PFSK-1 (cell line): ENCODE results near the gene ANKRD60.

Experiments
- FOXP2 ChIP-seq: optimal IDR thresholded peaks from 2 replicates; pipeline ENCODE3; 2011; ENCODE audit warnings: borderline replicate concordance, control low read depth, inconsistent platforms; ENCODE audit not compliant: insufficient read depth; ENCODE audit errors: extremely low read length, extremely low read depth
- POLR2AphosphoS5 ChIP-seq: IDR thresholded peaks from 2 replicates; pipeline ENCODE4 v1.6.1; 2012; ENCODE audit warnings: low read depth, mild to moderate bottlenecking, control low read depth, low read length, moderate library complexity
- SIN3A ChIP-seq: IDR thresholded peaks from 2 replicates; pipeline ENCODE4 v1.6.1; 2012; ENCODE audit warnings: mild to moderate bottlenecking, low read length, moderate library complexity, borderline replicate concordance; ENCODE audit not compliant: insufficient read depth
- TAF1 ChIP-seq: IDR thresholded peaks from 2 replicates; pipeline ENCODE4 v1.6.1; 2012; ENCODE audit warnings: low read length, control low read depth, borderline replicate concordance; ENCODE audit not compliant: insufficient read depth
- TF ChIP-seq, protein P1 (sequence below), 2 experiments: IDR thresholded peaks; 2 replicates each; pipeline versions ENCODE4 v1.6.1 to v1.8.0; 2011 to 2012; ENCODE audit warnings: low read depth in 2 of 2, low read length in 2 of 2, control low read depth in 1 of 2, inconsistent platforms in 1 of 2, mild to moderate bottlenecking in 1 of 2, moderate library complexity in 1 of 2; ENCODE audit not compliant: insufficient read depth in 1 of 2

ANKRD60 gene

DNA sequence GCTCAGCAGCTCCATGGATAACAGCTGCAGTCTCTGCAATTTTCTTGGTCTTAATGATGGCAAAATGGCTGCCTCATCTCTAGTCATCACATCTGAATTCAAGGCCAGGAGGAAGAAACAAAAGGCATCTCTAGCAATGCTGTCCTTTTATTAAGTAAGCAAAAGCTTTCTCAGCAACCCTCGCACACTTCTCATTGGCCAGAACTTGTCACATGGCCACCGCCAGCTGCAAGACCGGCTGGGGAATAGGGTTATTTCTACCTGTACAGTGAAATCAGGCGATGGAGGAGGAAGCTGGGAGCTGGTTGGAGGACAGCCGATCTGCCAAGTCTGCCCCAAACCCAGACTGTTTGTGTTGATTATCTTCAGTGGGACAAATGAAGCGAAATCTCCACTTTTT, 33.4 kb downstream of the ANKRD60 start:
- no peak for TF ChIP-seq POLR2AphosphoS5
- TF ChIP-seq FOXP2 = no peak
- no peak for TF ChIP-seq TAF1
- TF ChIP-seq, protein P1, sequence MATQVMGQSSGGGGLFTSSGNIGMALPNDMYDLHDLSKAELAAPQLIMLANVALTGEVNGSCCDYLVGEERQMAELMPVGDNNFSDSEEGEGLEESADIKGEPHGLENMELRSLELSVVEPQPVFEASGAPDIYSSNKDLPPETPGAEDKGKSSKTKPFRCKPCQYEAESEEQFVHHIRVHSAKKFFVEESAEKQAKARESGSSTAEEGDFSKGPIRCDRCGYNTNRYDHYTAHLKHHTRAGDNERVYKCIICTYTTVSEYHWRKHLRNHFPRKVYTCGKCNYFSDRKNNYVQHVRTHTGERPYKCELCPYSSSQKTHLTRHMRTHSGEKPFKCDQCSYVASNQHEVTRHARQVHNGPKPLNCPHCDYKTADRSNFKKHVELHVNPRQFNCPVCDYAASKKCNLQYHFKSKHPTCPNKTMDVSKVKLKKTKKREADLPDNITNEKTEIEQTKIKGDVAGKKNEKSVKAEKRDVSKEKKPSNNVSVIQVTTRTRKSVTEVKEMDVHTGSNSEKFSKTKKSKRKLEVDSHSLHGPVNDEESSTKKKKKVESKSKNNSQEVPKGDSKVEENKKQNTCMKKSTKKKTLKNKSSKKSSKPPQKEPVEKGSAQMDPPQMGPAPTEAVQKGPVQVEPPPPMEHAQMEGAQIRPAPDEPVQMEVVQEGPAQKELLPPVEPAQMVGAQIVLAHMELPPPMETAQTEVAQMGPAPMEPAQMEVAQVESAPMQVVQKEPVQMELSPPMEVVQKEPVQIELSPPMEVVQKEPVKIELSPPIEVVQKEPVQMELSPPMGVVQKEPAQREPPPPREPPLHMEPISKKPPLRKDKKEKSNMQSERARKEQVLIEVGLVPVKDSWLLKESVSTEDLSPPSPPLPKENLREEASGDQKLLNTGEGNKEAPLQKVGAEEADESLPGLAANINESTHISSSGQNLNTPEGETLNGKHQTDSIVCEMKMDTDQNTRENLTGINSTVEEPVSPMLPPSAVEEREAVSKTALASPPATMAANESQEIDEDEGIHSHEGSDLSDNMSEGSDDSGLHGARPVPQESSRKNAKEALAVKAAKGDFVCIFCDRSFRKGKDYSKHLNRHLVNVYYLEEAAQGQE (IDR thresholded peaks at IDR 0.05; ENCODE audit: insufficient read depth in 1 of 2, low read depth in 2 of 2, low read length in 2 of 2) = no peak
- TF ChIP-seq SIN3A = no peak

DNA sequence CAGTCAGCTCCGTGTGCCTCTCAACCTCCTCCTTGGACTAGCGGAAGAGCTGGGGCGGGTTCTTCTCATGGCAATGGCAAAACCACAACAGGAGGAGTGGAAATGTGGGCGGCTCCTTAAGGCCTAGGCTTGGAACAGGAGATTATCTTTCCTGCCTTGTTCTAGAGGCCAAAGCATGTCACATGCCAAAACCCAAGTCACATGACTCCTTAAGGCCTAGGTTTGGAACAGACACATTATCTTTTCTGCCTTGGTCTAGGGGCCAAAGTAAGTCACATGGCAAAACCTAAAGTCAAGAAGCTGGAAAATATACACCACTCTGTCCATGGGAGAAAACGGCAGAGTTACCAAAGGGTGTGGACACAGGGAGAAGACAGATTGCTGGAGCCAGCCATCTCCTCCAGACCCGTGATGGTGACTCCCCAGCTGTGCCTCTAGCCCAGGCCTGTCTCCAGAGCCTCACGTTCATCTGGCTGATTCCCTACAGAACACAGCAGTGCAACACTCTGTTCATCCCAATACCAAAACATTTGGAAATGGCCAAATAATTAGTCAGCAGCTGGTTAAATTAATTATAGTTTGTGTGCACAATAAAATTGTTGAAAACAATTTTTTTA, 34.2 kb downstream of the ANKRD60 start:
- no peak for TF ChIP-seq FOXP2
- no peak for TF ChIP-seq POLR2AphosphoS5
- TF ChIP-seq, protein P1 (IDR thresholded peaks at IDR 0.05; ENCODE audit: insufficient read depth in 1 of 2, low read depth in 2 of 2, low read length in 2 of 2) = no peak
- TF ChIP-seq TAF1 = no peak
- TF ChIP-seq SIN3A = no peak

DNA sequence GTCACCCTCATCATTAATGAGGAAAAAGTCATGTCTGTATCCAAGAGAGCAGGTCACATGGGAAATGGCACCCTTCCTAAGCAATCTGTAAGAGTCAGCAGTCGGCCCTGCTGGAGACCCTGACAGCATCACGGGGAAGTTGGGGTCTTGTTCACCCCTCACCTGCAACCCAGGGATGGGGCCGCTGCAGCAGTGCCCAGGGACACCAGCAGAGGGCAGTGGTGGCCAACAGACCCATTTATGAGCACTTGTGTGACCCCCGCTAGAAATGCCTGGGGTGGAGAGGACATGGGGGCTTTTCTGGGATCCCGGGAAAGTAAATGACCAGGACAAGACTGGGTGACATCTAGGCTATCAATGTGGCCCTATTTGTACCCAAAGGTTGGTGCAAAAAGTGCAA, 35.9 kb downstream of the ANKRD60 start:
- TF ChIP-seq FOXP2 = no peak
- TF ChIP-seq, protein P1 (IDR thresholded peaks at IDR 0.05; ENCODE audit: insufficient read depth in 1 of 2, low read depth in 2 of 2, low read length in 2 of 2) = no peak
- TF ChIP-seq POLR2AphosphoS5 = no peak
- TF ChIP-seq SIN3A = no peak
- TF ChIP-seq TAF1 = no peak

DNA sequence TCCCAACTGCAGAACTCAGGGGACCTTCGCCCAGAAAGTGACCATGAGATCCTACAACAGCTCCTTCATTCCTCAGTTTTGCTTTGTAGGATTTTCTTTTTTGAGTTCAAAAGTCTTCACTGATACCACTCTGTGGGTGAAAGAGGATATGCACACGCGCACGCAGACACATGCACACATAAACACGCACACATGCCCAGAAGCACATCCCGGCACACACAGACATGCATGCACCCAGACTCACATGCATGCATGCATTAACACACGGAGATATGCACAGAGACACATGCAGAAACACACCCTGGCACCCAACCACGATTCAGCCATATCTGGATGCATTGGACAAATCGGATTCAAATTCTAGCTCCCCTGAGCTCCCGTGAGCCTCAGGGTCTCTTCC, 36.4 kb downstream of the ANKRD60 start:
- TF ChIP-seq TAF1 (no peak), SIN3A (no peak), FOXP2 (no peak), POLR2AphosphoS5 (no peak)
- TF ChIP-seq, protein P1 (IDR thresholded peaks at IDR 0.05; ENCODE audit: insufficient read depth in 1 of 2, low read depth in 2 of 2, low read length in 2 of 2) = no peak

DNA sequence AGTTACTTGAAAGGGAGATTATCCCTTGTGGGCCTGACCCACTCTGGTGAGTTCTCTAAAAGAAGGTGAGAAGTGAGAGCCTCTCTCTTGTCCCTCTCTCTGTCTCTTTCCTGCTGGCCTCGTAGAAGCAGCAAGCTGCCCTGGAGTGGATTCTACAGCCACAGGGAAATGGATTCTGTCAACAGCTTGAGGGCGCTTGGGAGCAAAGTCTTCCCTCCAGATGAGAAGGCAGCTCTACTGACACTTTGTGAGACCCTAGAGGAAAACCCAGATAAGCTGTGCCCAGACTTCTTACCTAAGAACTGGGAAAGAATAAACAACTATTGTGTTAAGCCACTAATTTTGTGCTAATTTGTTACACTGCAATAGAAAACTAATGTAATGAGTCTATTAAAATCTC, 39.9 kb downstream of the ANKRD60 start:
- TF ChIP-seq, protein P1 (IDR thresholded peaks at IDR 0.05; ENCODE audit: insufficient read depth in 1 of 2, low read depth in 2 of 2, low read length in 2 of 2) = no peak
- no peak for TF ChIP-seq TAF1
- TF ChIP-seq POLR2AphosphoS5 = no peak
- no peak for TF ChIP-seq FOXP2
